Right lobe of liver (tissue), 4 donors: ENCODE results near the gene GABRG3.

Source experiments
- POLR2A ChIP-seq: fragments of 450-650 bp; IDR thresholded peaks from one replicate; pipeline ENCODE4 v1.6.1; 2017; ENCODE audit warnings: antibody characterized with exemption, mild to moderate bottlenecking
- TF ChIP-seq, protein P1 (sequence below), 4 donors: fragments of 200-600 bp in 3 of 4; fragments of 450-650 bp in 1 of 4; IDR thresholded peaks; one replicate each; pipeline versions ENCODE4 v1.5.1 to v1.8.0; 2016 to 2022; ENCODE audit warnings: antibody characterized with exemption in 4 of 4, mild to moderate bottlenecking in 2 of 4
- donor health status: DM: no; HTN: no; CAD: no.
- donor health status: DM: no; HTN: no; CAD: no.
- donor health status: DM: no; HTN: yes; CAD: no.

DNA sequence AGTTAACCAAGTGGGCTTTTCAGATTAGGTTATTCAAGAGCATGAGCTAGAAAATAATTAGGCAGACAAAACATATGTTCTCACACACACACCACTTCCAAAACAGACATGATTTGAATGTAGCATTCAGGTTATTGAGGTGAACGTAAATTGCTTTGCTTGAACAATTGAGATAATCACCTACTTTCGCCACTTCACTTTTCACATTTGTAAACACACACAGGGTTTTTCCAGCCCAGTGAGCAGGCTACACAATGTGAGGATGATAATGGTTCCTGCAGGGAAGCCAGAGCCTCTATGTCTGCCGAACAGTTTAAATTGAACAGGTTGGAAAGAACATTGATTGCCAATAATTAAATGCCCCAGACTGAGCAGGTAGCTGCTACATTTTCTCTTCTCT, 567.3 kb downstream of the GABRG3 start:
- TF ChIP-seq, protein P1, sequence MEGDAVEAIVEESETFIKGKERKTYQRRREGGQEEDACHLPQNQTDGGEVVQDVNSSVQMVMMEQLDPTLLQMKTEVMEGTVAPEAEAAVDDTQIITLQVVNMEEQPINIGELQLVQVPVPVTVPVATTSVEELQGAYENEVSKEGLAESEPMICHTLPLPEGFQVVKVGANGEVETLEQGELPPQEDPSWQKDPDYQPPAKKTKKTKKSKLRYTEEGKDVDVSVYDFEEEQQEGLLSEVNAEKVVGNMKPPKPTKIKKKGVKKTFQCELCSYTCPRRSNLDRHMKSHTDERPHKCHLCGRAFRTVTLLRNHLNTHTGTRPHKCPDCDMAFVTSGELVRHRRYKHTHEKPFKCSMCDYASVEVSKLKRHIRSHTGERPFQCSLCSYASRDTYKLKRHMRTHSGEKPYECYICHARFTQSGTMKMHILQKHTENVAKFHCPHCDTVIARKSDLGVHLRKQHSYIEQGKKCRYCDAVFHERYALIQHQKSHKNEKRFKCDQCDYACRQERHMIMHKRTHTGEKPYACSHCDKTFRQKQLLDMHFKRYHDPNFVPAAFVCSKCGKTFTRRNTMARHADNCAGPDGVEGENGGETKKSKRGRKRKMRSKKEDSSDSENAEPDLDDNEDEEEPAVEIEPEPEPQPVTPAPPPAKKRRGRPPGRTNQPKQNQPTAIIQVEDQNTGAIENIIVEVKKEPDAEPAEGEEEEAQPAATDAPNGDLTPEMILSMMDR (IDR thresholded peaks at IDR 0.05) = no peak
- no peak for TF ChIP-seq POLR2A
